SHP77 (cell line): ENCODE measurements around the gene CBL.

Source experiments
- DNase-seq, 2 experiments: peaks; one replicate each; lab custom pipeline; 2025; lab: John Stamatoyannopoulos, UW

The CBL gene

DNA sequence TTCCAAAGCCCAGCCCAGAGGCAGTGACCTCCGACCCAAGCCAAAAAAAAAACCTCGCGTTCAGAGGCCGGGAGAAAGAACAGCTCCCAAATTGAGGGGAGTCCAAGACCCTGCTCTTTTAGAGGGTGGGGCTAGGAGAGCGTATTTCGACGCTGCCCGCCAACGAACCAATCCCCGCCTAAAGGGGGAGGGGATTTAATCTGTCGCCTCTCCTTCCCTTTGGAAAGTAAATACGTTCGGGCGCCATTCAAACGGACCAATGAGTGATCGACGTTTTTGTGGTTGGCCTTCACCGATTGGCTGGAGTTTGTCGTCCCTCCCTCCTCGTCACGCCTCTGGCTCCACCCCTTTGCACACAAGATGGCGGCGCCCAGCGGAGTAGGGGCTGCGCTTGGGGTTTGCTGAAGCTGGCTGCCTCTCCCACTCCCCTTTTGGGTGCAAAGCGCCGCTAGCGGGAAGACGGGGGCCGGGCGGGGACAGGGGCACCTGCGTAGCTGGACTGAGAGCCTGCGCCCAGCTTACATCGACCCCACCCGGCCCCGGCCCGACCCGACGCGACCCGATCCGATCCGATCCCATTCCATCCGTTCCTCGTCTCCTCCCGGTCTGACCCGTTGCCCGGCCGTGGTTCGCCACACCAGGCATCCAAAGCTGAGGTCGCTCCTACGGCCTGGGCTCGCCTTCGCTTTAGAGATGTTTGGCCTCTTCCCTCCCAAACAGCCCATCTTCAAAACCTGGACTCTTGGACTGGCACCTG lies 128.2 kb downstream of the CBL start, which contains the start of gene RNF26:
Gene RNF26 (plus strand): TSS at position 354 of the 757 bp plus-strand sequence. CDS start 596 bp downstream, outside the sequence.
- peak; percentile 96 for DNase-seq

DNA sequence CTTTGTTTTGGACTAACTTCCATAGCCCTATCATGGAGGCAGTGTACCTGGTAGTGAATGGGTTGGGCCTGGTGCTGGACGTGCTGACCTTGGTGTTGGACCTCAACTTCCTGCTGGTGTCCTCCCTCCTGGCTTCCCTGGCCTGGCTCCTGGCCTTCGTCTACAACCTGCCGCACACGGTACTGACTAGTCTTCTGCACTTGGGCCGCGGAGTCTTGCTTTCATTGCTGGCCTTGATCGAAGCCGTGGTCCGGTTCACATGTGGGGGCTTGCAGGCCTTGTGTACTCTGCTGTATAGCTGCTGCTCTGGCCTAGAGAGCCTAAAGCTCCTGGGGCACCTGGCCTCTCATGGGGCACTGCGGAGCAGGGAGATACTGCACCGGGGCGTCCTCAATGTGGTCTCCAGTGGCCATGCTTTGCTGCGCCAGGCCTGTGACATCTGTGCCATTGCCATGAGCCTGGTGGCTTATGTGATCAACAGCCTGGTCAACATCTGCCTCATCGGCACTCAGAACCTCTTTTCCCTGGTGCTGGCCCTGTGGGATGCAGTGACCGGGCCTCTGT lies 129.0 kb downstream of the CBL start:
- DNase-seq = no peak

- DNase-seq = no peak
These were observed 129.8 kb downstream of the CBL start for GRCh38 chr11:119335655-119336543.

DNA sequence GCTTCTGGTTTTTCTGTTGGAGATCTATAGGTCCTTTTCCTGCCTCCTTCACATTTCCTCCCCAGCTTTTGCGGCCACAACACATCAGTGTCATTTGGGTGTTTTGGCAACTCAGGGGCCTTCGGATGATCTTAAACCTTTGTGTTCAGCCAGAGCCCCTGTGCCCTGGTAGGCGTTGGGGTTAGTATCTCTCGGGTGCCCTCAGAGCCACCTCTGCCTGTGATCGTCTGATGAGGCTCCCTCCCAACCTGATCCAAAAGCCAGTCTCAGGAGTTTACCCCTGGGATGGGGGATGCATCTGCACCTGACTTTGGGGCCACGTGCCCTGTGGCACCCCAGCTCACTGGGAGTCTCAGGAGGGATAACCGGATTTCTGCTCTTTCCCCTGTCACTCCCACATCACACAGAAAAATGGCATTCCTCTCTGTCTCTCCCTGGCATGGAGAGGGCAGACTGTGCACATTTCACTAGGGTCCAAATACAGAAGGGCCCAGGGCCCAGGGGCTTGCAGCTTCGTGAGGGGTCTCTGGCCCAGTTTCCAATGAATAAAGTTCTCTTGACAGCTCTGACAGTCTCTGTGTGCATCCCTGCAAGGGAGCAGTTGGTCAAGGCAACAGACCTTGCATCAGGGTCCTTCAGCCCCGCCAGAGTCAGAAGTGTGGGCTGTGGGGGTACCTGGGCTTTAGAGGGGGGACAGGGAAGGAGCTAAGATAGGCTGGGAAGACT lies 130.8 kb downstream of the CBL start:
- DNase-seq = no peak

- DNase-seq = no peak
These were observed 131.6 kb downstream of the CBL start for GRCh38 chr11:119337581-119338317.

DNA sequence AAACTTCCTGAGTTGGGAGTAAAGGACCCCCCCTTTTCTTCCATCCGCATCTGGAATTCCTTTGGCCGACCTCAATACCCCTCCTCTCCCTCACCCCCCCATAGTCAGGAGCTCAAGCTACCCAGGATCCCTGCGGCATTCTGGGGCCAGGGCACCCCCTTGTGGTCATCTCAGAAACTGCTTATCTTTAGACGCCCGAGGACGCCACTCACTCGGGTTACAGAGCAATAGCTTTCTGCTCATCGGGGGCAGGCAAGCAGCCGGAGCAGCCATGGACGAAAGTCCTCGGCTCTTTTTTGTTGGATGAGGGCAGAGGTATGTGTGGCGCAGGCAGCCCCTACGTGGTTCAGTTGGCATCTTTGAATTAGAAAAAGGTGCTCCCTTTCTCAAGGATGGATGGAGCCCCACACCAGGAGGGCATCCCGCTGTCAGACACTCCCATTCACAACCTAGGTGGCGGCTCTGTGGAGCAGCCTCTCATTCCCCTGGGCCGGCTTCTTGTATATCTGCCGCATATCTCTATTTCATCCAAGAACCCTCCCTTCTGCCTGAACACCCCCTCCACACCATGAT lies 132.3 kb downstream of the CBL start:
- peak; percentile 44 to 58 for DNase-seq

GRCh38 chr11:119338965-119339588 lies 132.9 kb downstream of the CBL start:
- DNase-seq = no peak

DNA sequence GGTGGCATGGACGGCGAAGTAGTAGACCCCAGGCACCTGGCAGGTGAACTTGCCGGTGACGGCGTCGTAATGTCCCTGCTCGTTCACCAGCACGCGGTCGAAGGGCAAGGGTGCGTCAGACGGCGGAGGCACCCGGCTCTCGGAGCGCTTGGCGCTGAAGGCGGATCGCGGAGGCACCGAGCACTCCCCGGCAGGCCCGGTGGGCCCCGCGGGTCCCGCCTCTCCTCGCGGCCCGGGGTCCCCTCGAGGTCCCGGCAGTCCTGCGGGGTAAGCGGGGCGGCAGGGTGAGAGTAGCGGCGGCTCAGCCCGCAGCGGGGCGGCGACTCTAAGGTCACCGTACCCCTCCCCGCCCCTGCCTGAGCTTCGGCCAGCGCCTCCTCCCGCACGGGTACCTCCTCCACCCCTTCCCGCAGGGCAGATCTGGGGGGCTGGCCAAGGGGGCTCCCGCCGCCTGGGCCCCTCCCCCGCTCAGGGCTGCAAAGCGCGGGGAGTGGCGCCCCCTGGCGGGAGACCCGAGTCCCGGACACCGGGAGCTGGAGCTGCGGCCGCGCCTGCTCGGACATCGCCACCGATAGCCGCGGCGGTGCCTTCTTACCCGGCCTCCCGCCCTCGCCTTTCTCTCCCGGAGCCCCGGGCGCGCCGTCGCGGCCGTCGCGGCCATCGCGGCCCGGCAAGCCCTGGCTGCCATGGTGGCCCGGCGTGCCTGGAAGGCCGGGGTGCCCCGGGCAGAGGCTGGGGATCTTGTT lies 133.6 kb downstream of the CBL start:
- DNase-seq = peak in 1 of 2 experiments; percentile 40

DNA sequence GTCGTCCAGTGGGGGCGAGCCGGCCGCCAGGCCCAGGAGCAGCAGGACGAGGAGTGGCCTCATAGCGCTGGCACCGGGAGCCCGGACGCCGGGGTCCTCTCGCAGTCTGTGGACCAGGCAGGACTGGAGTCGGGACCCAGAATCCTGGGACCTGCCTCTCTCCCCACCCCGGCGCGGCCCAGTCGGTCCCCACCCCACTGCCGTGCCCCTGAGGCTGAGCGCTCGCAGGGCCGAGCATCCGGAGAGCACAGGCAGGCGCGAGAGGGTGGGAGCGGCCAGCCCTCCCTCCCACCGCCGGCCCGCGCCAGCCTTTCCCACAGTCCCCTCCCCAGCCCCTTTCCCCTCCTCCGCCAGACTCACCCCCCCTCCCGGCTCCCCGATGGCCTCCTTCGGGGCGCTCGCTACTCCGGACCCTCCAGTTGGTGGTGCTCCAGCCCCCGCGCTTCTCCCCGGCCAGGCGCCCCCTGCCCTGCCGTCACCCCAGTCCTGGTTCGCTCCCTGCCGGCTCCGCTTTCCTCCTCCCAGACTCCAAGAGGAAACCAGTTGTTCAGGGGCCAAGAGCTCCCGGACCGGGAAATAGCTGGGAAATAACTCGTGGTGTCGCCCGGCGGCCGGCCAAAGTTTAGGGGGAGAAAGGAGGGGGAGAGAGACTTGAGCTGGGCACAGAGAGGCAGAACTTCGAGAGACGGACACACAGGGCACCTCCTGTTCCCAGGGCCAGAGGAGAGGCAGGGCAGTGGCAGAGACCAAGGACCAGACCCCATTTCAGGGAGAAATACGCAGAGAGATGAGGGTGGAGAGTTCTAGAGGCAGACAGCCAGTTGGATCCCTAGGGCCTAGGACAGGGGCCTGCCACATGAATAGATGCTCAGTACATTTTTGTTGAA lies 134.4 kb downstream of the CBL start, which contains the start of gene C1QTNF5:
Gene C1QTNF5 (minus strand): TSS at position 549 of the 887 bp plus-strand sequence. CDS start 486 bp downstream, at position 63.
- no peak for DNase-seq

DNA sequence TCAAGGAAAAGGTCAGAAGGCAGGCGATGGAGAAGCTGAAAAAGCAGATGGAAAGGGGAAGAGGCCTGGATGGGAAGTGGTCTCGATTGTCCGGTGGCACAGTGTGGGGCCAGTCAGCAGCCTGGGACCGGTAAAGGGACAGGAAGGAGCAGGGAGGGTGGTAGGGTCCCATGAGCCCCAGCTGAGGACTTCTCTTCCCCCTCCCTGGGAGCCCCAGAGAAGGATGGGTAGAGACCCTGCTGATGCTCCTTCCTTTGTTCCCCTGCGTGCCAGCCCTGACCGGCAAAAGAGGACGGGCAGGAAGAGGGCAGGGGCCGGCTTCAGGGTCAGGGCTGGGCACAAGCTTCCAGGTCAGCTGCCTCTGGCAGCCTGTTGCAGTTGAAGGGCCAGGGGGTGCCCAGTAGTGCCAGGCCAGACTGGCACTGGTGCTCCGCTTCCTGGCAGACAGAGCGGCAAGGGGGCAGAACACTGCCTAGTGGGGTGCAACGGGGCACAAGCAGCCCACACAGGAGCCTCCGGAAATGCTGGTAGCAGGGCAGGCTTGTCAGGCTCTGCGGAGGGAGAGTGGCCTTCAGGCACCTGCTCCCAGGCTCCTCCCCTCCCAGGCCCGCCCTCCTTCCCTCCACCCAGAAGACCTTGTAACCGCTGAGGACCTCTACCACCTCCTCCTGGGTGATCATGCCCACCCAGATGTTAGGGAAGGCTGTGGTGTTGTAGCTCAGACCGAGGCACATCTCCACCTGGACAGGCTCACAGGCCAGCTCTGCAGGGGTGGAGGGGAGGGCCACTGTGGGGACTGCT lies 135.3 kb downstream of the CBL start:
- no peak for DNase-seq

DNA sequence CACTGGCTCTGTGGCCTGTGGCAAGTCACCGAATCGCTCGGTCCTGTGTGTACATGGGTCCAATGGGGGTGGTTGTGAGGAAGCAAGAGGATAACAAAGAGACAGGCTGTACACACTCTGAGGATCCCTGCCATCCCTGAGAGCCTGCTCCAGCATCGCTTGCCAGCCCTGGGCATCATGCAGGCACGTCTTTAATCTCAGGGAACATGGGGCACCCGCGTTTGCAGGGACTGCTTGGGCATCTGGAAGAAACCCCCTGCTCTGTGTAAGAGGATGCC lies 135.8 kb downstream of the CBL start:
- DNase-seq = no peak

- DNase-seq = no peak
These were observed 136.4 kb downstream of the CBL start for GRCh38 chr11:119342362-119343130.

GRCh38 chr11:119343726-119344125 lies 137.6 kb downstream of the CBL start:
- no peak for DNase-seq

- no peak for DNase-seq
These were observed 138.3 kb downstream of the CBL start for GRCh38 chr11:119344291-119345010.

DNA sequence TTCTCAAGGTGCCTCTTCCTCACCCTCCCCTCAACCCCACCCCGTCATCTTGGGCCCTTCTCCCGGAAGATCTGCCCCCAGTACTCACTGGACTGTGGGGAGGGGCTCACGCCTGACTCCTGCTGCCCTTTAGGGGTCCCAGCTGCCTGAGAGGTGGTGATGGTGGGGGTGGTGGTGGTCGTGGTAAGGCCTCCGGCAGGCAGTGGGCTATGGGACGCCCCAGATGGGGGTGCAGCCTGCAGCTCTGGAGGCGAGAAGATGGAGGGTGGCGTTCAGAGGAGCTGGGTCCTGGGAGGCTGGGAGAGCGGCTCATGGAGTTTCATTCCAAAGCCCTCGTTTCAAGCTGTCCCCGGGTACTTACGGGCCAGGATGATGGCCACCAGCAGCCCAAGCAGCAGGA lies 139.5 kb downstream of the CBL start:
- no peak for DNase-seq

GRCh38 chr11:119346605-119347004 lies 140.5 kb downstream of the CBL start, which contains the start of gene MFRP:
Gene MFRP (minus strand): TSS chr11:119346705. CDS start chr11:119346513, 192 bp downstream.
- no peak for DNase-seq
